ENCODE data around the gene SIRT6.

The SIRT6 gene

GRCh38 chr19:4217429-4218264 is 35.3 kb upstream of the SIRT6 start:
- no peak overlapping the region for H3K4me3 ChIP-seq (ENCODE audit: low read length)
- H3K4me1 ChIP-seq (ENCODE audit: insufficient read depth, low read length): no peaks in the 10 kb centered on the region
- no peak overlapping the region for H3K9ac ChIP-seq (ENCODE audit: low read depth, low read length)
- no peak overlapping the region for H3K27ac ChIP-seq (ENCODE audit: low read length)
- H3K27me3 ChIP-seq (ENCODE audit: insufficient read depth, low read length): no peaks in the 10 kb centered on the region
- no peaks in the 10 kb centered on the region for H3K9me3 ChIP-seq (ENCODE audit: insufficient read depth, low read depth, low read length)
- H3K36me3 ChIP-seq (ENCODE audit: insufficient read depth, low read depth, low read length): no peaks in the 10 kb centered on the region

GRCh38 chr19:4216846-4217245 is 34.5 kb upstream of the SIRT6 start:
- no peaks in the 10 kb centered on the region for H3K27me3 ChIP-seq (ENCODE audit: insufficient read depth, low read length)
- H3K9ac ChIP-seq (ENCODE audit: low read depth, low read length): no peak overlapping the region
- H3K36me3 ChIP-seq (ENCODE audit: insufficient read depth, low read depth, low read length): no peaks in the 10 kb centered on the region
- H3K27ac ChIP-seq (ENCODE audit: low read length): no peak overlapping the region
- H3K4me1 ChIP-seq (ENCODE audit: insufficient read depth, low read length): no peaks in the 10 kb centered on the region
- no peak overlapping the region for H3K4me3 ChIP-seq (ENCODE audit: low read length)
- H3K9me3 ChIP-seq (ENCODE audit: insufficient read depth, low read depth, low read length): no peaks in the 10 kb centered on the region

GRCh38 chr19:4215807-4216206 is 33.4 kb upstream of the SIRT6 start:
- no peaks in the 10 kb centered on the region for H3K27me3 ChIP-seq (ENCODE audit: insufficient read depth, low read length)
- H3K36me3 ChIP-seq (ENCODE audit: insufficient read depth, low read depth, low read length): no peaks in the 10 kb centered on the region
- no peak overlapping the region for H3K9ac ChIP-seq (ENCODE audit: low read depth, low read length)
- H3K9me3 ChIP-seq (ENCODE audit: insufficient read depth, low read depth, low read length): no peaks in the 10 kb centered on the region
- H3K4me3 ChIP-seq (ENCODE audit: low read length): no peak overlapping the region
- H3K4me1 ChIP-seq (ENCODE audit: insufficient read depth, low read length): no peaks in the 10 kb centered on the region
- no peak overlapping the region for H3K27ac ChIP-seq (ENCODE audit: low read length)

- no peaks in the 10 kb centered on the region for H3K27me3 ChIP-seq (ENCODE audit: insufficient read depth, low read length)
- H3K4me1 ChIP-seq (ENCODE audit: insufficient read depth, low read length): no peaks in the 10 kb centered on the region
- H3K9ac ChIP-seq (ENCODE audit: low read depth, low read length): no peak overlapping the region
- no peak overlapping the region for H3K4me3 ChIP-seq (ENCODE audit: low read length)
- H3K36me3 ChIP-seq (ENCODE audit: insufficient read depth, low read depth, low read length): no peaks in the 10 kb centered on the region
- H3K9me3 ChIP-seq (ENCODE audit: insufficient read depth, low read depth, low read length): no peaks in the 10 kb centered on the region
- no peak overlapping the region for H3K27ac ChIP-seq (ENCODE audit: low read length)
Observed at GRCh38 chr19:4213116-4213515, 30.8 kb upstream of the SIRT6 start.

GRCh38 chr19:4210166-4210731 is 27.9 kb upstream of the SIRT6 start:
- Histone ChIP-seq H3K27me3 (ENCODE audit: insufficient read depth, low read length) (no peaks in the 10 kb centered on the region), H3K4me3 (ENCODE audit: low read length) (no peak overlapping the region), H3K4me1 (ENCODE audit: insufficient read depth, low read length) (no peaks in the 10 kb centered on the region), H3K36me3 (ENCODE audit: insufficient read depth, low read depth, low read length) (no peaks in the 10 kb centered on the region), H3K9me3 (ENCODE audit: insufficient read depth, low read depth, low read length) (no peaks in the 10 kb centered on the region), H3K27ac (ENCODE audit: low read length) (no peak overlapping the region), H3K9ac (ENCODE audit: low read depth, low read length) (no peak overlapping the region)

GRCh38 chr19:4208385-4209094 is 26.2 kb upstream of the SIRT6 start:
- Histone ChIP-seq H3K9ac (ENCODE audit: low read depth, low read length) (no peak overlapping the region), H3K9me3 (ENCODE audit: insufficient read depth, low read depth, low read length) (no peaks in the 10 kb centered on the region), H3K36me3 (ENCODE audit: insufficient read depth, low read depth, low read length) (no peaks in the 10 kb centered on the region), H3K4me1 (ENCODE audit: insufficient read depth, low read length) (no peaks in the 10 kb centered on the region), H3K27ac (ENCODE audit: low read length) (no peak overlapping the region), H3K27me3 (ENCODE audit: insufficient read depth, low read length) (no peaks in the 10 kb centered on the region), H3K4me3 (ENCODE audit: low read length) (no peak overlapping the region)

- Histone ChIP-seq H3K4me1 (ENCODE audit: insufficient read depth, low read length) (no peaks in the 10 kb centered on the region), H3K27me3 (ENCODE audit: insufficient read depth, low read length) (no peaks in the 10 kb centered on the region; the same call in 1 of the 2 replicates), H3K36me3 (ENCODE audit: insufficient read depth, low read depth, low read length) (no peaks in the 10 kb centered on the region), H3K27ac (ENCODE audit: low read length) (no peak overlapping the region), H3K4me3 (ENCODE audit: low read length) (no peak overlapping the region), H3K9me3 (ENCODE audit: insufficient read depth, low read depth, low read length) (no peaks in the 10 kb centered on the region), H3K9ac (ENCODE audit: low read depth, low read length) (no peak overlapping the region)
Observed at GRCh38 chr19:4206818-4207484, 24.6 kb upstream of the SIRT6 start.

- Histone ChIP-seq H3K27me3 (ENCODE audit: insufficient read depth, low read length) (peaks cover 31% of the 10 kb centered on the region), H3K4me3 (ENCODE audit: low read length) (no peak overlapping the region), H3K27ac (ENCODE audit: low read length) (no peak overlapping the region), H3K9me3 (ENCODE audit: insufficient read depth, low read depth, low read length) (no peaks in the 10 kb centered on the region), H3K9ac (ENCODE audit: low read depth, low read length) (no peak overlapping the region), H3K4me1 (ENCODE audit: insufficient read depth, low read length) (peaks cover 2% of the 10 kb centered on the region; the same call in 1 of the 2 replicates), H3K36me3 (ENCODE audit: insufficient read depth, low read depth, low read length) (no peaks in the 10 kb centered on the region)
Observed at GRCh38 chr19:4201798-4202197, 19.4 kb upstream of the SIRT6 start.

- no peak overlapping the region for H3K9ac ChIP-seq (ENCODE audit: low read depth, low read length)
- peaks cover 33% of the 10 kb centered on the region for H3K27me3 ChIP-seq (ENCODE audit: insufficient read depth, low read length)
- H3K36me3 ChIP-seq (ENCODE audit: insufficient read depth, low read depth, low read length): no peaks in the 10 kb centered on the region
- no peaks in the 10 kb centered on the region for H3K9me3 ChIP-seq (ENCODE audit: insufficient read depth, low read depth, low read length)
- H3K4me3 ChIP-seq (ENCODE audit: low read length): no peak overlapping the region
- no peak overlapping the region for H3K27ac ChIP-seq (ENCODE audit: low read length)
- peaks cover 2% of the 10 kb centered on the region; the same call in 1 of the 2 replicates for H3K4me1 ChIP-seq (ENCODE audit: insufficient read depth, low read length)
Observed at GRCh38 chr19:4200940-4201542, 18.7 kb upstream of the SIRT6 start.

GRCh38 chr19:4199699-4200293 is 17.4 kb upstream of the SIRT6 start:
- Histone ChIP-seq H3K9me3 (ENCODE audit: insufficient read depth, low read depth, low read length) (no peaks in the 10 kb centered on the region), H3K4me1 (ENCODE audit: insufficient read depth, low read length) (peaks cover 2% of the 10 kb centered on the region; the same call in 1 of the 2 replicates), H3K27me3 (ENCODE audit: insufficient read depth, low read length) (peaks cover 33% of the 10 kb centered on the region), H3K4me3 (ENCODE audit: low read length) (no peak overlapping the region), H3K27ac (ENCODE audit: low read length) (no peak overlapping the region), H3K9ac (ENCODE audit: low read depth, low read length) (no peak overlapping the region), H3K36me3 (ENCODE audit: insufficient read depth, low read depth, low read length) (no peaks in the 10 kb centered on the region)

Data from iPS-20b (cell line).